ENCODE results near the gene TRPV5.

The TRPV5 gene

GRCh38 chr7:142910481-142910880 is 23.1 kb downstream of the TRPV5 start:
- no peak for DNase-seq (ENCODE audit: low spot score)
- TF ChIP-seq CTCF (IDR thresholded peaks at IDR 0.05; ENCODE audit: extremely low read depth, missing control alignments) = no peak

GRCh38 chr7:142910031-142910433 is 23.5 kb downstream of the TRPV5 start:
- no peak for TF ChIP-seq CTCF (IDR thresholded peaks at IDR 0.05; ENCODE audit: extremely low read depth, missing control alignments)
- no peak for DNase-seq (ENCODE audit: low spot score)

GRCh38 chr7:142908921-142909890 is 24.3 kb downstream of the TRPV5 start:
- TF ChIP-seq CTCF (IDR thresholded peaks at IDR 0.05; ENCODE audit: extremely low read depth, missing control alignments) = peak; percentile 17
- peak; percentile 33 for DNase-seq (ENCODE audit: low spot score)

GRCh38 chr7:142908290-142908689 is 25.3 kb downstream of the TRPV5 start:
- no peak for DNase-seq (ENCODE audit: low spot score)
- TF ChIP-seq CTCF (IDR thresholded peaks at IDR 0.05; ENCODE audit: extremely low read depth, missing control alignments) = no peak

GRCh38 chr7:142906643-142907042 is 26.9 kb downstream of the TRPV5 start:
- no peak for TF ChIP-seq CTCF (IDR thresholded peaks at IDR 0.05; ENCODE audit: extremely low read depth, missing control alignments)
- no peak for DNase-seq (ENCODE audit: low spot score)

- TF ChIP-seq CTCF (IDR thresholded peaks at IDR 0.05; ENCODE audit: extremely low read depth, missing control alignments) = no peak
- no peak for DNase-seq (ENCODE audit: low spot score)
Observed at GRCh38 chr7:142905759-142906158, 27.8 kb downstream of the TRPV5 start.

- no peak for DNase-seq (ENCODE audit: low spot score)
Observed at GRCh38 chr7:142904128-142904527, 29.4 kb downstream of the TRPV5 start.

More at GRCh38 chr7:142904128-142904527, 29.4 kb downstream of the TRPV5 start:
- no peak for TF ChIP-seq CTCF (IDR thresholded peaks at IDR 0.05; ENCODE audit: extremely low read depth, missing control alignments)

Data from GM20000 (cell line).